Measurements from ENCODE around the gene XRN1.
A peak's percentile ranks its signal among the peaks of the same experiment; 100 is the strongest.
"Not testable (repeated sequence)": the region's sequence is repeated elsewhere in the genome, so short reads cannot be mapped to it uniquely, and the experiment has no call there.

Gene XRN1

GRCh38 chr3:142319094-142319493 is 128.7 kb downstream of the XRN1 start:
- peak; percentile 67 for DNase-seq

- DNase-seq = peak; percentile 60
Observed at GRCh38 chr3:142318331-142318730, 129.5 kb downstream of the XRN1 start.

- DNase-seq = not testable (repeated sequence)
Observed at GRCh38 chr3:142315978-142316388, 131.9 kb downstream of the XRN1 start.

- DNase-seq = peak; percentile 53
Observed at GRCh38 chr3:142315083-142315482, 132.8 kb downstream of the XRN1 start.

- no peak for DNase-seq
Observed at GRCh38 chr3:142310439-142310838, 137.4 kb downstream of the XRN1 start.

- DNase-seq = not testable (repeated sequence)
Observed at GRCh38 chr3:142302847-142303246, 145.0 kb downstream of the XRN1 start.

GRCh38 chr3:142298626-142299025 is 149.2 kb downstream of the XRN1 start:
- DNase-seq = no peak

GRCh38 chr3:142296507-142296906 is 151.3 kb downstream of the XRN1 start:
- no peak for DNase-seq

GRCh38 chr3:142287866-142288638 is 159.8 kb downstream of the XRN1 start:
- DNase-seq = no peak

GRCh38 chr3:142285083-142285517 is 162.7 kb downstream of the XRN1 start:
- no peak for DNase-seq

- no peak for DNase-seq
Observed at GRCh38 chr3:142282503-142282902, 165.3 kb downstream of the XRN1 start.

- no peak for DNase-seq
Observed at GRCh38 chr3:142281474-142281873, 166.4 kb downstream of the XRN1 start.

- peak; percentile 78 for DNase-seq
Observed at GRCh38 chr3:142279965-142280590, 167.8 kb downstream of the XRN1 start.

- DNase-seq = peak; percentile 67
Observed at GRCh38 chr3:142278451-142278850, 169.4 kb downstream of the XRN1 start.

GRCh38 chr3:142276781-142277180 is 171.1 kb downstream of the XRN1 start:
- peak; percentile 34 for DNase-seq

- peak; percentile 86 for DNase-seq
Observed at GRCh38 chr3:142275856-142276255, 172.0 kb downstream of the XRN1 start.

GRCh38 chr3:142274908-142275307 is 172.9 kb downstream of the XRN1 start:
- no peak for DNase-seq

GRCh38 chr3:142273501-142273900 is 174.3 kb downstream of the XRN1 start:
- DNase-seq = no peak

GRCh38 chr3:142272200-142272891 is 175.5 kb downstream of the XRN1 start:
- DNase-seq = no peak

GRCh38 chr3:142270407-142270806 is 177.4 kb downstream of the XRN1 start:
- no peak for DNase-seq

- no peak for DNase-seq
Observed at GRCh38 chr3:142269767-142270166, 178.1 kb downstream of the XRN1 start.

GRCh38 chr3:142268426-142268825 is 179.4 kb downstream of the XRN1 start:
- no peak for DNase-seq

GRCh38 chr3:142267269-142267668 is 180.6 kb downstream of the XRN1 start:
- DNase-seq = no peak

- DNase-seq = no peak
Observed at GRCh38 chr3:142263112-142263511, 184.7 kb downstream of the XRN1 start.
